ENCODE measurements around the gene TRHDE.

- TF ChIP-seq POLR2A (IDR thresholded peaks at IDR 0.05; ENCODE audit: low read depth, low read length), result no peak
- TF ChIP-seq POLR2AphosphoS5 (IDR thresholded peaks at IDR 0.05; ENCODE audit: low read depth, low read length), result no peak
Observed at GRCh38 chr12:72368298-72368697, 96.1 kb downstream of the TRHDE start.
